ENCODE results near the gene LRP1B. TPM values are rescaled to one million over a fixed set of nuclear protein-coding genes. Genes with fewer than 3 reads are reported as not detected.

Gene LRP1B
- total RNA-seq, 1 donor from 2014 or later, result 1.7 TPM

DNA sequence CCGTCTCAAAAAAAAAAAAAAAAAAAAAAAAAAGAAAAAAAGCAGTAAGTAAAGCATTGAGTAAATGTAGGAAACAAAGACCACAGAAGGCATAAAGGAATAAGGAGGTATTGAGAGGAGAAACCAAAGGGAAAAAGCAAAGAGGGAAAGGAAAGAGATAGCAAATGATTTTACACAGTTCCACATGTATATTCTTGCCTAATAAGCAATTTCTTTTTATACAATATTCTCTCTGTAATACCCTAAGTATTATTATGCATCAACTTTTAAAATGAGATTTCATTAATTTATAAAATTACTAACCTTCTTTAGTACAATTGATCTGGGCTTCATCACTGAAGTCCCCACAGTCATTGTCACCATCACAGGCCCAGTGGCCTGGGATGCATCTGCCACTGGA lies 1180.9 kb downstream of the LRP1B start:
- no peak for DNase-seq (ENCODE audit: low spot score in 2 of 2, unreplicated experiment in 2 of 2)
- TF ChIP-seq, protein P1, sequence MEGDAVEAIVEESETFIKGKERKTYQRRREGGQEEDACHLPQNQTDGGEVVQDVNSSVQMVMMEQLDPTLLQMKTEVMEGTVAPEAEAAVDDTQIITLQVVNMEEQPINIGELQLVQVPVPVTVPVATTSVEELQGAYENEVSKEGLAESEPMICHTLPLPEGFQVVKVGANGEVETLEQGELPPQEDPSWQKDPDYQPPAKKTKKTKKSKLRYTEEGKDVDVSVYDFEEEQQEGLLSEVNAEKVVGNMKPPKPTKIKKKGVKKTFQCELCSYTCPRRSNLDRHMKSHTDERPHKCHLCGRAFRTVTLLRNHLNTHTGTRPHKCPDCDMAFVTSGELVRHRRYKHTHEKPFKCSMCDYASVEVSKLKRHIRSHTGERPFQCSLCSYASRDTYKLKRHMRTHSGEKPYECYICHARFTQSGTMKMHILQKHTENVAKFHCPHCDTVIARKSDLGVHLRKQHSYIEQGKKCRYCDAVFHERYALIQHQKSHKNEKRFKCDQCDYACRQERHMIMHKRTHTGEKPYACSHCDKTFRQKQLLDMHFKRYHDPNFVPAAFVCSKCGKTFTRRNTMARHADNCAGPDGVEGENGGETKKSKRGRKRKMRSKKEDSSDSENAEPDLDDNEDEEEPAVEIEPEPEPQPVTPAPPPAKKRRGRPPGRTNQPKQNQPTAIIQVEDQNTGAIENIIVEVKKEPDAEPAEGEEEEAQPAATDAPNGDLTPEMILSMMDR (IDR thresholded peaks at IDR 0.05; ENCODE audit: unreplicated experiment), result no peak
- H3K36me3 Mint-ChIP-seq, result no peaks in the 10 kb centered on the region
- no peak overlapping the region for H3K4me3 Mint-ChIP-seq
- H3K27ac Mint-ChIP-seq, result no peak overlapping the region
- H3K9me3 Mint-ChIP-seq, result peaks cover 8% of the 10 kb centered on the region
- H3K27me3 Mint-ChIP-seq (ENCODE audit: low read depth), result no peaks in the 10 kb centered on the region
- peaks cover 2% of the 10 kb centered on the region for H3K4me1 Mint-ChIP-seq

GRCh38 chr2:140947236-140947635 lies 1183.6 kb downstream of the LRP1B start:
- Mint-ChIP-seq H3K27me3 (ENCODE audit: low read depth) (no peaks in the 10 kb centered on the region), H3K27ac (no peak overlapping the region), H3K9me3 (peaks cover 10% of the 10 kb centered on the region), H3K4me3 (no peak overlapping the region), H3K36me3 (no peaks in the 10 kb centered on the region), H3K4me1 (no peaks in the 10 kb centered on the region)
- TF ChIP-seq, protein P1 (IDR thresholded peaks at IDR 0.05; ENCODE audit: unreplicated experiment), result no peak
- DNase-seq (ENCODE audit: low spot score in 2 of 2, unreplicated experiment in 2 of 2), result no peak

- no peaks in the 10 kb centered on the region for H3K4me1 Mint-ChIP-seq
- H3K36me3 Mint-ChIP-seq, result no peaks in the 10 kb centered on the region
- H3K9me3 Mint-ChIP-seq, result peaks cover 14% of the 10 kb centered on the region
- TF ChIP-seq, protein P1 (IDR thresholded peaks at IDR 0.05; ENCODE audit: unreplicated experiment), result no peak
- H3K4me3 Mint-ChIP-seq, result no peak overlapping the region
- H3K27ac Mint-ChIP-seq, result no peak overlapping the region
- no peak for DNase-seq (ENCODE audit: low spot score in 2 of 2, unreplicated experiment in 2 of 2)
- no peaks in the 10 kb centered on the region for H3K27me3 Mint-ChIP-seq (ENCODE audit: low read depth)
These were observed 1186.9 kb downstream of the LRP1B start for GRCh38 chr2:140943867-140944266.

DNA sequence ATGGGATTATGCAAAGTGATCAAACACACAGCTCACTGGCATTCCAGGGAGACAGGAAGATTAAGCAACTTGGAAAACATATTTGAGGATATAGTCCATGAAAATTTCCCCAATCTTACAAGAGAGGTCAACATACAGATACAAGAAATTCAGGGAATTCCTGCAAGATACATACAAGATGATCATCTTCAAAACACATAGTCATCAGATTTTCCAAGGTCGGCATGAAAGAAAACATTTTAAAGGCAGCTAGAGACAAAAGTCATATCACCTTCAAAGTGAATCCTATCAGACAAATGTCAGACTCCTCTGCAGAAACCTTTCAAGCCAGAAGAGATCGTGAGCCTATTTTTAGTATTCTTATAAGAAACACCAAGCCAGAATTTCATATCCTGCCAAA lies 1188.5 kb downstream of the LRP1B start:
- Mint-ChIP-seq H3K9me3 (peaks cover 14% of the 10 kb centered on the region), H3K4me1 (no peaks in the 10 kb centered on the region), H3K27ac (no peak overlapping the region), H3K36me3 (no peaks in the 10 kb centered on the region), H3K27me3 (ENCODE audit: low read depth) (no peaks in the 10 kb centered on the region), H3K4me3 (no peak overlapping the region)
- no peak for DNase-seq (ENCODE audit: low spot score in 2 of 2, unreplicated experiment in 2 of 2)
- TF ChIP-seq, protein P1 (IDR thresholded peaks at IDR 0.05; ENCODE audit: unreplicated experiment), result no peak

GRCh38 chr2:140929849-140930248 lies 1201.0 kb downstream of the LRP1B start:
- DNase-seq (ENCODE audit: low spot score in 2 of 2, unreplicated experiment in 2 of 2), result no peak
- Mint-ChIP-seq H3K4me1 (peaks cover 4% of the 10 kb centered on the region), H3K27ac (peak overlapping the region; percentile 50), H3K36me3 (no peaks in the 10 kb centered on the region), H3K9me3 (peaks cover 2% of the 10 kb centered on the region), H3K27me3 (ENCODE audit: low read depth) (no peaks in the 10 kb centered on the region), H3K4me3 (no peak overlapping the region)
- TF ChIP-seq, protein P1 (IDR thresholded peaks at IDR 0.05; ENCODE audit: unreplicated experiment), result no peak

- no peak overlapping the region for H3K27ac Mint-ChIP-seq
- no peaks in the 10 kb centered on the region for H3K27me3 Mint-ChIP-seq (ENCODE audit: low read depth)
- no peaks in the 10 kb centered on the region for H3K9me3 Mint-ChIP-seq
- DNase-seq (ENCODE audit: low spot score in 2 of 2, unreplicated experiment in 2 of 2), result no peak
- peaks cover 9% of the 10 kb centered on the region for H3K4me1 Mint-ChIP-seq
- H3K36me3 Mint-ChIP-seq, result no peaks in the 10 kb centered on the region
- TF ChIP-seq, protein P1 (IDR thresholded peaks at IDR 0.05; ENCODE audit: unreplicated experiment), result no peak
- H3K4me3 Mint-ChIP-seq, result no peak overlapping the region
These were observed 1212.4 kb downstream of the LRP1B start for GRCh38 chr2:140918426-140918825.
